Measurements from ENCODE around the gene GDF11. TPM values are rescaled to one million over a fixed set of nuclear protein-coding genes. Genes with fewer than 3 reads are reported as not detected.

The GDF11 gene
- total and polyA plus RNA-seq, 2 of the 8 experiments (the other 6 are each of a cell fraction or from before 2014, with no cell fraction given) = 12.1 to 15.1 TPM

DNA sequence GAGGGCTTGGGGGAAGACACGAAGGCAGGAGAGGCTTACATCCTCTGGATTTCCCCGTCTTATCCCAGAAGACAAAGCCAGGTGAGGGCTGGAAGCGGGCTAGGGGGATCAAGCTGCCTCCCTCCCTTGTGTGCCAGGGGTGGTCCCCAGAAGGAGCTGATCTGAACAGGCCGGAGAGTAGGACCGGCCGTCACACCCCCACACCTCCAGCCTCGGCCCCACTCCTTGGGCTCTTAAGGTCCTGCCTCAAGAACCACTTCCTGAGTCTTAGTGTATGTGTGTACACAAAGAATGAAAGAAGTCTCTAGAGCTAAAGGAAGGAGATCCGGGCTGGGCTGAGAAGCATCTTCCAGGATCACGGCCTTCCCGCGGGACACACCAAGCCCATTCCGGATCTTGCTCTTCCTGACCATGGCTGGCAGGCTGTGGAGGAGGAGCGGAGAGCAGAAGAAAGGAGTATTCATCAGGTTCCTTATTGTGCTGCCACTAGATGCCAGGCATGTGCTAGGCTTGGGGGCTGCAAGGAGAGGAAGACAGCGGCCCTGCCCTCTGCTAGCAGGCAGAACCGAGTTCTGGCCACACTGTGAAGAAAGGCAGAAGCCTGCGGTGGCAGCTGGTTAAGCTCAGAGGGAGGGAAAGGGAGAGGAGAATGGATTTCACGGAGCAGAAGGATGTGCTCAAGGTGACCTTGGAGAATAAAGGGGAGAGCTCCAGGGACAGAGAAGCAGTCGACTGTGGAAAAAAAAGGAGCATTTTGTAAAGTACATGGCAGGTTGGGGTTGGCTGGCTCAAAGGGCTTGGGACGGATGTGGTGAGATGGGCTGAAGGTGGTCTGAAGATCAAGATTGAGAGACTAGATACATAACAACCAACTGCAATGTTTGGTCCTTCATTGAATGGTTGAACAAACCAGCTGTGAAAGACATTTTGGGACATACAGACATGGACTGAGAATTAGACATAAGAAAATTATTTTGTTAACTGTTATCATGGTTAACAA lies 12.8 kb upstream of the GDF11 start:
- H4K8ac ChIP-seq (ENCODE audit: extremely low read depth, insufficient read depth, low read length) = no peak overlapping the region
- H3K79me1 ChIP-seq (ENCODE audit: low read depth, low read length) = peaks cover 5% of the 10 kb centered on the region; the same call in 1 of the 2 replicates
- H2BK15ac ChIP-seq (ENCODE audit: low read length) = no peak overlapping the region
- CTCF ChIA-PET (ENCODE audit: partially characterized antibody) = interaction anchor here (0.6 to 2.7 kb wide), 22 partner anchors 8 to 209 kb away, joined by 3 to 34 read pairs (median 4); partner anchors contain the start of genes BLOC1S1, ITGA7, ORMDL2 and RDH5
- H3K27me3 ChIP-seq (replicated peaks in 1 of 4; ENCODE audit: control insufficient read depth in 3 of 4, extremely low read depth in 1 of 4, insufficient read depth in 3 of 4, low read length in 3 of 4) = no peaks in the 10 kb centered on the region
- peak overlapping the region; percentile 10 for H4K5ac ChIP-seq (ENCODE audit: insufficient read length, low read depth, low read length)
- DNase-seq (ENCODE audit: low read depth in 1 of 2, low spot score in 2 of 2) = no peak
- peaks cover 15% of the 10 kb centered on the region for H3K23me2 ChIP-seq (ENCODE audit: low read depth, low read length)
- no peak overlapping the region for H3K56ac ChIP-seq (replicated peaks; ENCODE audit: insufficient read length, low read depth, low read length)
- H2AFZ ChIP-seq (ENCODE audit: low read length) = no peak overlapping the region
- POLR2A ChIA-PET (ENCODE audit: partially characterized antibody) = interaction anchor here (0.5 to 34.1 kb wide), 18 partner anchors 8 to 1382 kb away, joined by 3 to 809 read pairs (median 7); partner anchors contain the start of genes BLOC1S1, DNAJC14, ITGA7 and ORMDL2
- H4K91ac ChIP-seq (replicated peaks; ENCODE audit: insufficient read length, low read length) = peak overlapping the region; percentile 17
- H2BK5ac ChIP-seq (ENCODE audit: low read depth, low read length) = peak overlapping the region; percentile 8; the same call in 1 of the 2 replicates
- peaks cover 0 to 17% of the 10 kb centered on the region in 2 experiments; a peak in 2 of 4 replicates for H3K79me2 ChIP-seq (ENCODE audit: control insufficient read depth in 1 of 2, insufficient read depth in 2 of 2, low read length in 2 of 2)
- no peak for FAIRE-seq
- WGBS, 2 experiments (ENCODE audit: extremely low coverage in 1 of 2, insufficient coverage in 1 of 2, insufficient read length in 1 of 2, insufficient replicate concordance in 2 of 2, low coverage in 1 of 2, low lambda C conversion rate in 2 of 2, missing lambda C conversion rate in 1 of 2) = 17% methylated on average over 19 of the region's 19 CpGs; no CpG with 5 or more reads in 1 of the 2 experiments
- no peak overlapping the region for H3K27ac ChIP-seq (ENCODE audit: low read depth, low read length)
- no peak overlapping the region for H3K14ac ChIP-seq (ENCODE audit: insufficient read length)
- H2BK120ac ChIP-seq (replicated peaks; ENCODE audit: low read depth, low read length) = no peak overlapping the region
- H2BK12ac ChIP-seq (ENCODE audit: low read depth, low read length) = 0 out of 2 replicates have a peak overlapping the region, but pooled peaks have one; percentile 3
- H2AK5ac ChIP-seq (ENCODE audit: low read depth, low read length) = no peak overlapping the region
- 0 out of 2 replicates have a peak overlapping the region, but pooled peaks have one; percentile 55 for H2BK20ac ChIP-seq (ENCODE audit: low read length)
- no peaks in the 10 kb centered on the region for H3K9me3 ChIP-seq (ENCODE audit: insufficient read depth in 2 of 2, low read depth in 1 of 2, low read length in 1 of 2)
- no peak overlapping the region for H3K23ac ChIP-seq (ENCODE audit: insufficient read length)
- peak overlapping the region; percentile 54 to 93 (median 90) for H3K4me3 ChIP-seq (ENCODE audit: extremely low read depth in 1 of 4, insufficient read depth in 2 of 4, low read depth in 3 of 4, low read length in 4 of 4)
- H3K4me2 ChIP-seq (ENCODE audit: insufficient read depth in 1 of 2, low read depth in 2 of 2, low read length in 2 of 2) = peak overlapping the region; percentile 82 to 92
- no peak overlapping the region for H3K4ac ChIP-seq (replicated peaks; ENCODE audit: insufficient read length, low read depth, low read length)
- H3K36me3 ChIP-seq (ENCODE audit: control insufficient read depth in 2 of 4, insufficient read depth in 4 of 4, low read length in 3 of 4) = peaks cover 4 to 21% (median 9%) of the 10 kb centered on the region in 4 experiments; a peak in 5 of 8 replicates
- H3K4me1 ChIP-seq (replicated peaks in 1 of 4; ENCODE audit: control insufficient read depth in 3 of 4, insufficient read depth in 4 of 4, low read length in 3 of 4) = peaks cover 0 to 12% (median 10%) of the 10 kb centered on the region in 4 experiments; a peak in 6 of 7 replicates
- peaks cover 0 to 2% of the 10 kb centered on the region in 2 experiments for H4K20me1 ChIP-seq (replicated peaks in 1 of 2; ENCODE audit: control insufficient read depth in 1 of 2, insufficient read depth in 2 of 2, low read length in 2 of 2)
- H3K18ac ChIP-seq (ENCODE audit: extremely low read depth, low read length) = peak overlapping the region; percentile 85
- H3K9ac ChIP-seq (replicated peaks in 1 of 4; ENCODE audit: extremely low read depth in 1 of 4, low read depth in 3 of 4, low read length in 3 of 4) = peak overlapping the region in 3 of 4 experiments; percentile 45 to 62 (median 48); a peak in 5 of 7 replicates
- TF ChIP-seq, protein P1, sequence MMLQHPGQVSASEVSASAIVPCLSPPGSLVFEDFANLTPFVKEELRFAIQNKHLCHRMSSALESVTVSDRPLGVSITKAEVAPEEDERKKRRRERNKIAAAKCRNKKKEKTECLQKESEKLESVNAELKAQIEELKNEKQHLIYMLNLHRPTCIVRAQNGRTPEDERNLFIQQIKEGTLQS (IDR thresholded peaks at IDR 0.05; ENCODE audit: insufficient read depth, low read depth, low read length) = no peak
- no peak for TF ChIP-seq EGR1 (IDR thresholded peaks at IDR 0.05; ENCODE audit: borderline replicate concordance, low read depth, low read length)
- no peak for TF ChIP-seq NRF1 (IDR thresholded peaks at IDR 0.05; ENCODE audit: low read depth, low read length)
- TF ChIP-seq ASH2L (IDR thresholded peaks at IDR 0.05; ENCODE audit: low read length) = no peak
- no peak; a peak in 1 of 4 replicates for TF ChIP-seq HDAC2 (IDR thresholded peaks at IDR 0.05; ENCODE audit: borderline replicate concordance in 1 of 2, low read depth in 2 of 2, low read length in 2 of 2)

All from H1 (cell line).